GM18505 (cell line): ENCODE results near the gene ANKRD6.

Experiments
- ATAC-seq: cut with Tn5 transposase; IDR thresholded peaks from one replicate; pipeline ENCODE4 v1.9.1; 2021; ENCODE audit not compliant: unreplicated experiment
- POLR2A ChIP-seq: IDR thresholded peaks from 4 replicates; pipeline ENCODE4 v1.6.1; 2011; ENCODE audit warnings: borderline replicate concordance; ENCODE audit not compliant: insufficient read depth, insufficient read length; ENCODE audit errors: extremely low read depth

Gene ANKRD6

DNA sequence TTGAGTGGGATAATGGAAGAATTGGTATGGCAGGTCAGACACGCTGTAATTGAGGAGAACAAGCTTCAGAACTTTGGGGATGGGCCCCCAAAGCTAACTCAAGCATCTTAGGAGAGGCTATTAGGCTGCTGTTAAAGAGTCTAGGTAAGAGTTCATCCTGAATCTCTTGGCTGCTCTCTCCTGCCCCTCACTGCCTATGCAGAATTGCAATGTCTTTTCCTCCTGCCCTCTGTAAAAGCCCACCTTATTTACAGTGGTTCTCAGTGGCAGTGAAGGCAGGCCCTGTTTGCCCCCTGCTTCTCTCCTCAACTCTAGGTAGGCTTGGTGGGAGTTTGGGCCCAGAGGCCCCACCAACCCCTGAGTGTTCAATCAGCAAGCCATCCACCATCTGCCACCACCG lies 150.6 kb downstream of the ANKRD6 start:
- ATAC-seq = no peak
- TF ChIP-seq POLR2A = no peak

DNA sequence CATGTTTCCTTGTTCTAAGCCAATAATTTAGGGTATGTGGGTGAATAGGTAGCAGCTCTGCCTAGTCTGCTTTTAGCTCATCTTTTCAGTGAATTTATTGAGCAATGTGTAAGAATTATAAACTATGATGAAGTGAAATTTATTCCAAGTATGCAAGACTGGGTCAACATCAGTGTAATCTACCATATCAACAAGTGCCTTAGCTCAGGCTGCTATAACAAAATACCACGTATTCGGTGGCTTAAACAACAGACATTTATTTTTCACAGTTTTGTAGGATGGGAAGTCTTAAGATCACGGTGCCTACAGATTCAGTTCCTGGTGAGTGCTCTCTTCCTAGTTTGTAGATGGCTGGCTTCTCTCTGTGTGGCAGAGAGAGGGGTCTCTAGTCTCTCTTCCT lies 151.6 kb downstream of the ANKRD6 start:
- no peak for TF ChIP-seq POLR2A
- no peak for ATAC-seq

DNA sequence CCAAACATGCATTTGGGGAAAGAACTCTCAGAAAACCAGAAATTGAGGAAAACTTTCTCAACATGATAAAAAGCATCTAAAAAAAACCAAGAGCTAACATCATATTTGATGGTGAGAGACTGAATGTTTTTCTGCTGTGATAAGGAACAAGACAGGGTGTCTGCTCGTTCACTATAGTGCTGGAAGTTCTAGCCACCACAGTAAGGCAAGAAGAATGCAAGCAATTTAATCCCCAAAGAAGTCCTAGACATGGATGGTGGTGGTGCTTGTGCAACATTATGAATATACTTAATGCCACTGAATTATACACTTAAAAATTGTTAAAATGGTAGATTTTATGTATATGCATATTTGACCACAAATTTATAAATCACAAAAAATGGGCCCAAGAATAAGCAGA lies 152.2 kb downstream of the ANKRD6 start:
- no peak for TF ChIP-seq POLR2A
- no peak for ATAC-seq

DNA sequence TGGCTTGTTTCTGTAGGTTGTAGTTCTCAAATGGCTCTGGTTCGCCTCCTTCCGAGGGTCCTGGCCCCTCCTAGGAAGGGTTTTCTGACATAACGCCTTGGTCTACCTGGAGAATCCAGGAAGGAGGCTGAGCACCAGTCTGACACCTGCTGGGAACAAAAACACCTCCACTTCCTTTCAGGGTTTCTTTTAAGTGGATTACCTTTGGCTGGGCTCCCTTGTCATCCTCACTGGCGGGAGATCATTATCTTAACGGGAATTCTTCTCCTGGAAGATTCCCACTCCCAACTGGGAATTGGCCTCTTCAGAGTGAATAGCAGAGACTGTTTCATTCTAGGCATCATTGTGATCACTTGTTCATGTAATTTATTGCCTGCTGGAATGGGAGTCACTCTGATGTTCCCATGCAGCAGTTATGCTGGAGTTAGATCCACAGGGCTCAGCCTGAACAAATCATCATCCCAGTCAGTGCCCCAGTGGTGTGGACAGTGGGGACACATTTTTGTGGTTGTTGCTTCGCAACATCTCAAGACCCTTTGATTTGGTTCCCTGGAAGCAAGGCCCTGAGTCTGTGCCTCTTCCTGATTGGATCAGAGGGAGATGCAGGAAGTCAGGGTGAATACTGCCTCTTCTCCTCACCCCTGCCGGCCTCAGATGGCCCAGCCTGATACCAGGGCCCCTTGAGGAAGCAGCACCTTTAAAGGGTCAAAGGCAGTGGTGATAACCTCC lies 156.5 kb downstream of the ANKRD6 start:
- ATAC-seq = no peak
- no peak for TF ChIP-seq POLR2A

DNA sequence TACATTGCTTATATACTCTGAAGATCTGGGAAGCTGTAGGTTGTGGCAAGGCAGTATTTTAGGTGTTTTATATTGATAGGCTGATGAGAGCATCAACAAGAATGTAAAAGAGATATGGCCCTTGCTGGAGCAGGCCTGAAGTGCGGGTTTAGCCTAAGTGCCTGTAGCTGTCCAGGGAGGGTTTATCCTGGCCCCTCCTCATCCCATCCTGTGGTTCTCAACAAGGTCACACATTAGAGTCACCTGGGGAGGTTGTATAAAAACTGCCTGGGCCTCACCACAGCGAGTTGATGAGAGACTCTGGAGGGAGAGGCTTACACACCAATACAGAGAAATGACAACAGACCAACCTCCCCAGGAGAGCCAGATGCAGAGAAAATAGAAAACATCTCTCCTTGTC lies 157.2 kb downstream of the ANKRD6 start:
- no peak for ATAC-seq
- TF ChIP-seq POLR2A = no peak

DNA sequence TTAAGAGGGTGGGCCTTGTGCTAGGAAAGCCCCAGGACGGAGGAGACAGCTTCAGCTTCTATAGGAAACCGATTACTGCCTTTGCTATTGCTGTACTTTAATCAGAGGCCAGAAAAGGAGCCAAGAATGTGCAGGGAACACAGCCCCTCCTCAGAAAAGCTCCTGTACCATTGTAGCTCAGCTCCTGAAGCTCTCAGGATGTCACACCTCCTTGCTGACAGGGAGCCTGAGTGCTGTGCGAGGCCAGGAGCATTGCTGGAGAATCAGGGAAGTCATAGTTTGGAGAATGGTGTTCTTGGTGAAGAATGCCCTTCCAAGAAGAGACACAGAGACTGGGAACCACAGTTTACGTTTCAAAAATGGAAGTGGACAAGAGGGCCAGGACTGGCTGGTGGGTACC lies 158.8 kb downstream of the ANKRD6 start:
- no peak for TF ChIP-seq POLR2A
- no peak for ATAC-seq

DNA sequence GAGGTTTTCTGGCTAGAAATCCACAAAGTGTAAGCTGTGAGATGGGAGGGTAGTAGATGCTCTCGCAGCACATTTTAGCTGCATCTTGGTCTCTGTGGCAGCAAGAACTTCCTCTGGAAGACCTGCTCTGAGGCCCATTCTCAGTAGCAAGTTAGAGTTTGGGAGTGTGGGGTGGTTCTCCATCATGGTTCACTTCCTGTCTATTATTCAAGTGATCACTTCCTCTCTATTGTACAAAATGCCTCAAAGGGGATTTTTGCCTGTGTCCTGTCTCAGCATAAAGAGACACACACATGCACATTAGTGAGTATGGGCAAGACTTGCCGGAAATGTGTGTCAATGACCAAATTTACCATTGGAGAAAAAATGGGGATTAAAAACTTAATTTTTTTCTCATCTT lies 163.1 kb downstream of the ANKRD6 start:
- ATAC-seq = peak; percentile 91
- TF ChIP-seq POLR2A = no peak

DNA sequence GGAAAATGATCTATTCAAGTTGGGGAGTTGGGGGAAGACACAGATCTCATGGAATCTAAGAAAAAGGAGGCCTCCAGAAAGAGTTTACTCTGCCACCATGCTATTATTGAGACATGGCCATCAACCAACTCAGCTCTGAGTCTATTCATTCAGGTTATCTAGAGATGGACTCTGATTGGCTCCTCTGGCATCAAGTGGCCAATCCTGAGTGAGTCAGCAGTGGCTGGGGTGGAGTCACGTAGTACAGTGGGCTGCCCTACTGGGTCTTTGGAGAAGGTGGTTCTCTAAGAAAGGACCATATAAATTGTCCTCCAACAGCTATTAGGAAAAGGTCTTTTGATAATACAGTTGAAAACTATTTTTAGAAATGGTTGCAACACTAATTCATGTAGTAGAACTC lies 163.5 kb downstream of the ANKRD6 start:
- no peak for TF ChIP-seq POLR2A
- ATAC-seq = no peak

DNA sequence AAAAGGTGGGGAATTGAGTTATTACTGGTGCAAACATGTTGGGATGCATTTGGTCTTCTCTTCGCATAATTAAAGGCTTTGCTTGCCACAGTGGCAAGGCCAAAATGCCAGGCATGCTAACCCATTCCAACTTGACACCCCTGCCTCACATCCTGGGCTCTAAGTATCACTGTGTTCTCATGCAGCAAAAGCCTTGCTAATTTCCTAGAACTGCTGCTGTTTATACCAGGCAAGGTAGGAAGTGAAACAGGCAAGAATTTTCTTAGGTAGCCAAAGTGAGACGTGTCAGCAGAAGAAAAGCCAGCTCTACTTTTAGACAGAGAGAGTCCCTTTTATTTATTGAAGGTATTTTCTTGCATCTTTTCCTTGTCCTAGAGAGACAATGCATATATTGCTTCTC lies 164.4 kb downstream of the ANKRD6 start:
- no peak for ATAC-seq
- no peak for TF ChIP-seq POLR2A

DNA sequence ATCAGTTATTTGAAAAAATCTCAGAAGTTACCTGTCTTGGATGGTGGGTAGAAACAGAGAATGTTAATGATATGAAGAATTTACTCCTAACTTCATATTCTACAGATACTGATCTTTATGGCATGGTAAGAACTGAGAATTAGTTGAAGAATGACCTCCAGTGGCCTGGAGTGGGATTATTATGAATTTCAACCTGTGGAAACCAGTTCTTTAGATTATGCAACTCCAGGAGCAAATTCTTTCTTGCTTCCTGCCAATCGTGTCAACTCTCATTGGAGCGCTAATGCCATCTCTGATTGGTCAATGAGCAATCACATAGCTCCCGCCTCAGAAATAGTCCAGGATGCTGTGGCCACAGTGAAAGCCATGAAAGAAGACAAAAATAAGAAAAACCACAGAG lies 165.0 kb downstream of the ANKRD6 start:
- no peak for TF ChIP-seq POLR2A
- no peak for ATAC-seq

DNA sequence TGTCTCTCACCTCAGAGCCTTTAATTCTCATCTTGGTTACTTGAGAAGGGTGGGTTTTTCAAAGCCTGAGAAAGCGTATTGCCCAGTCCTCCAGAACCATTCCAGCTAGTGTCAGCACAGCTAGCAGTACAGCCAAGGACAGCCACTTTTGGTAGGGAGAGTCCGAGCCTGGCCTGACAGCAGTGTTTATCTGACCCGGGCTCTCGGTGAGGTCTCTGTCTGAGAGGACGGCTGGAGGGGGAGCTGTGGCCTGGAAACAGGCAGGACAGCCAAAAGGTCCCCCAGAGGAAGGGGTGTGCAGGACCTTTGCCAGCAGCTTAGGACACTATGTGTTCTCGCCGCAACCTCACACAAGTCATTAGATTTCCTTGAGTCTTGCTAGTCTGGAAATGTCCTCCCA lies 166.8 kb downstream of the ANKRD6 start:
- no peak for TF ChIP-seq POLR2A
- no peak for ATAC-seq

DNA sequence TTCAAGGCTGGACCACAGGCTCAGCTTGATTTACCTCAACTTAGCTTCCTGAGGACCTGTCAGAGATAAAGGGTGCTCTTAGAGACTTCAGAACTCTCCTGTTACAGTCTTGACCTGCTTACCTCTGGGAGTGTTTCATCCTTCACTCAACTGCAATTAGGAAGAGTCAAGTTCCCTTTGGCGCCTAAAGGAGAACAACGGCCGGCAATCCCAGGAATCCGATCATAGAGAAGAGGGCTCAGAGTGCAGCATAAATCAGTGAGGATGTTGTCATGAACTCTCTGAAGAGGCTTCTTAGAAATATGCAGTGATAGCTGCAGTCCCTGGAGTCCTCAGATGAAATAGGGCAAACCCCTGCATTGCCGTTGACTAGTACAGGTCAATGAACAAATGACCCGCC lies 169.2 kb downstream of the ANKRD6 start:
- no peak for ATAC-seq
- no peak for TF ChIP-seq POLR2A

DNA sequence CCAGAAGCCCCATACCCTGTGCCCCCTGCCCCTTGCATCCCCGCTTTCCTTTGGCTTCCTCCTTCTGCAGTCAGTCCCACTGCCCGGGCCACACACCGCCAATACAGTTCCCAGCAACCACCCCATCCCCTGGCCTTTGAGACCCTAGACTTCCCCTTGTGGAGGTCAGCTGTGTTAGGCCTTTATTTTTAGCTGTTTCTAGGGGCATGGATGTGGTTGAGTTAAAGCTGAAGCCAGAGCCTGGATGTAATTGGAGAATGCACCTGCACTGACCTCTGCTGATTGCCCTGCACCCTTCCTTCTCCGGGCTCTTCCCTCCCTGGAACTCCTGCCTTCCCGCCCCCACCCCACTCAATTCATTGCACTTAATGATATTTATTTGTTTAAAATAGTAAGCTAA lies 171.7 kb downstream of the ANKRD6 start:
- ATAC-seq = no peak
- TF ChIP-seq POLR2A = no peak

DNA sequence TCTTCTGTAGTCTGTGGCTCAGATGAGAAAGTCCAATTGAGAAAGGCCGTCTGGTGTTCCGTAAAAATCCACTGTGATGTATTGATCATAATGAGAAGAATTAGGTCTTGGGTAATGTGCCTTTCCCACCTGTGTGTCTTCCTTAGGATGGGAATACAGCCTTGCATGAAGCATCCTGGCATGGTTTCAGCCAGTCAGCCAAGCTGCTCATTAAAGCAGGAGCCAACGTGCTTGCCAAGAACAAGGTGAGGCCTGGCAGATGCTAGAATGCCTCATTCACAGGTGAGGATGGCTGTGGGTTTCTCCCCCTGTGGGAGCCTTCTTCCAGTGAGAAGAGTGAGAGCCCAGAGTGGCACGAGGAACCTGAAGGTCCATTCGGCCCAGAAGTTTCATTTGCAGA lies 172.9 kb downstream of the ANKRD6 start:
- no peak for ATAC-seq
- TF ChIP-seq POLR2A = no peak

DNA sequence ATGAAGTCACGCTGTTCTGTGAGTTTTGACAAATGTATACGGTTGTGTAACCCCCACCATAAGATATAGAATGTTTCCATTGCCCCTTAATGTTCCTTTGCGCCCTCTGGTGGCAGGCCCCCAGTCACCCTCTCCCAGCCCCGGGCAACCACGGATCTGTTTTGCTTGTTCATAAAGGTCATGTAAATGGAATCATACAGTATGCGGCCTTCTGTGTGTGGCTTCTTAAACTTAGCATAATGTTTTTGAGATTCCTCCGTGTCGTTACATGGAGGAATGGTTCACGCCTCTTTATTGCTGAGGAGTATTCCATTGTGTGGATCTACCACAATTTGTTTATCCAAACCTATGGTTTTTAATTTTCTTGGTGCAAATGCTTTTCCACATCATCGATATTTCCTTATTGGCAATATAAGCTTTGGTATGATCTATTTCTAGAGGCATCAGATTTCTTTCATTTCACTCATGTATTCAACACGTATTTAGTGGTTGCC lies 177.2 kb downstream of the ANKRD6 start:
- ATAC-seq = peak; percentile 59
- no peak for TF ChIP-seq POLR2A
